ENCODE results near the gene ARVCF.
"Not testable (repeated sequence)": the region's sequence is repeated elsewhere in the genome, so short reads cannot be mapped to it uniquely, and the experiment has no call there.

Gene ARVCF

DNA sequence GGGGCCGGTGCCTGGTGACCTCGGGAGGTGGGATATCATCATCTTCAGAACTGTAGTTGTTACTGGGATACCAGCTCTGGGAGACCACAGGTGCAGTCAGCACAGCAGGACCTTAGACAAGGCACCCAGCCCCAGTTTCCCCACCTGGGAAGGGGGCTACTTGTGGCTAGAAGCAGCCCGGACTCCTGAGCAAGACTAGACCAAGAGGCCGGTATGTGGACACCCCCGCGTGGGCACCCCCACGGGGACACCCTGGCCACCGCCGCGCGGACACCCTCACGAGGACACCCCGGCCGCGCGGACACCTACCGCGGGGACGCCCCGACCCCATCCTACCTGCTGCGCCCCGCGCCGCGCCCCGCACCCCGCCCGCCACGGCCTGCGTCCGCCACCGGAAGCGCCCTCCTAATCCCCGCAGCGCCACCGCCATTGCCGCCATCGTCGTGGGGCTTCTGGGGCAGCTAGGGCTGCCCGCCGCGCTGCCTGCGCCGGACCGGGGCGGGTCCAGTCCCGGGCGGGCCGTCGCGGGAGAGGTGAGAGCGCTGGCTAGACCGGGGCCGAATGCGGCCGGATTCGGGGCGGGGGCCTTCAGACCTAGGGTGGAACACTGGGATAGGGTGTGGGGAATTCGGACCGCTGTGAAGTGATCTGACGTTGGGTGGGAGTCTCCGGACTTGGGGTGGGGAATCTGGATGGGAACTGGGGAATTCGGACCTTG, 75.1 kb downstream of the ARVCF start, which contains the start of the genes COMT and TXNRD2:
Gene COMT, plus strand, starts transcription at position 408 of the 718 bp plus-strand sequence. CDS start 20,755 bp downstream, outside the sequence.
Gene TXNRD2, minus strand, starts transcription at position 454 of the 718 bp plus-strand sequence. Its CDS starts 15 bp downstream, at position 439.
- in situ Hi-C loops (cut with MboI; ENCODE audit: low sequenced_read_pairs) = no loop called here

GRCh38 chr22:19940536-19941364, 75.9 kb downstream of the ARVCF start:
- in situ Hi-C loops (cut with MboI; ENCODE audit: low sequenced_read_pairs) = no loop called here

GRCh38 chr22:19937616-19938473, 78.8 kb downstream of the ARVCF start:
- in situ Hi-C loops (cut with MboI; ENCODE audit: low sequenced_read_pairs) = no loop called here

GRCh38 chr22:19936513-19936912, 80.1 kb downstream of the ARVCF start:
- in situ Hi-C loops (cut with MboI; ENCODE audit: low sequenced_read_pairs) = no loop called here

GRCh38 chr22:19935123-19935718, 81.4 kb downstream of the ARVCF start:
- in situ Hi-C loops (cut with MboI; ENCODE audit: low sequenced_read_pairs) = not testable (repeated sequence)

DNA sequence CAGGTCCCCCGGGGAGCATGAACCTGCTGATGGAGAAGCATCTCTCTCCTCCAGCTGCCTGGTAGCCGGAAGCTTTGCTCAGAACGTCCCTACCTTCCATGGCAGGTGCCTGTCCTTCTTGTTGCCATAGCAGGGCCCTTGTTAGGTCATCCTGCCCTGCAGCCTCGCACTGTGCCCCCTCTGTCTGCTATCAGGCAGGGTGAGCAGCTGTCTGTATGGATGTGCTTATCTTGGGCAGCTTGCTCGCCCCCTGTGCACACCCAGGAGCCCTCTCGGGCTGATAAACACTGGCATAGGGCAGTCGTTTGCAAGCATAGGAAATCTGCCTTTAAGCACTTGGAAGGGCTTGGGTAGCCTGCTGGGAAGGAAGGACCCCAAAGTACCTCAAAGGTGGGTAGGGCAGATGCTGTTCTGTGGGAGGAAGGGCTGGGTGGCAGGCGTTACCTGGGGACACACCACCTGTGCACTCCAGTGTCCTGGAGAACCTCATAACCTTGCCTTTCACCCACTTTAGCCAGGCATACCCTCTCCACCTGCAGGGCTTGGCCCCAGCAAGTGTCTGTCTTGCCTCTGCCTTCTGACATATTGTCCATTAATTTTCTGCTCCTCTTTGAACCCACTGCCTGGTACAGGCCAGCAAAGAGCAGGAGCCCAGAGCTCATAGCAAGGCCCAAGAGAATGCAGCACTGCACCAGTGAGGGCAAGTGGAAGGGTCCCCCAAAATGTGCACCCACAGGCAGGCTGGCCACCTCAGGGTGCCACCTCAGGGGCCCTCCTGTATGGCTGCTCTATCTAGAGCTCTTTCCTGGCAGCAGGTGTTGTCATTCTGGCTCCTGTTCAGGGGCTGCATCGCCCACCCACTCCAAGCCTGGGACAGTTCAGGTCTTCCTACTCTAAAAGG, 83.0 kb downstream of the ARVCF start:
- in situ Hi-C loops (cut with MboI; ENCODE audit: low sequenced_read_pairs) = no loop called here

DNA sequence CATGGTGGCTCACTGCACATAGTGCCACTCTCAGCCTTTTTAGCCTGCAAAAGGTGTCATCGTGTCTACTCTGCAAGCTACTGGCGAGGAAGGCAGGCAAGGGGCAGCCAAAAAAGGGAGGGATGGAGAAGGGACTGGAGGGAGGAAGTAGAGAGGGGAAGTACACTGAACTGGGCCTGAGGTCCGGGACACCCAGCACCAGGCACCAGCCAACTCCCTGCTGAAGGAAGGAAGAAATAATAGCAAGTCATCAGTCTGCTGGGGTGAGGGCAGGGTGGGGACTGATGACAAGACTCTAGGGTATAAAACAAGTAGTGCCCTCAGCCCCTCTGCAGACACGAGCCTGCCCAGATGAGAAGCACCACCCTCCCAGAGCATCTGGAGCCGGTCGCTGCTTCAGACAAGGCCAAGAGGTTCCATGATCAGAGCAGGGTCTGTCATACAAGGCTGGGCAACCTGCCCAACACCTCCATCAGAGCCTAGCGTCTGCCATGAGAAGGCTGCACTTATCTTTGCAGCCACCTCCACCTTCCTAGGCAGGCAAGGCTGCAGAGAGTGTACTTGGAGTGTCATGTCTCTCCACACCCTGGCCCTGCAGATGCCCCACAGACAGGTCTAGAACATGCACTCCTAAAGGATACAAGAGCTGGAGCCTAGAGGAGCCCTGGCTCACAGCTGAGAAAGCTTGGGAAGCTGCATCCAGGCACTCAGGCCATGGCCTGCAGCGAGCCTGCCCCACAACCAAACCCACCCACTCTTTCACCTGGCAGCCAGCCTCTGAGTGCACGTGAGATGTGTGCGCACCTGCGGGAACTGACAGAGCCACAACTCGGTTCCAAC, 84.0 kb downstream of the ARVCF start:
- in situ Hi-C loops (cut with MboI; ENCODE audit: low sequenced_read_pairs) = no loop called here

DNA sequence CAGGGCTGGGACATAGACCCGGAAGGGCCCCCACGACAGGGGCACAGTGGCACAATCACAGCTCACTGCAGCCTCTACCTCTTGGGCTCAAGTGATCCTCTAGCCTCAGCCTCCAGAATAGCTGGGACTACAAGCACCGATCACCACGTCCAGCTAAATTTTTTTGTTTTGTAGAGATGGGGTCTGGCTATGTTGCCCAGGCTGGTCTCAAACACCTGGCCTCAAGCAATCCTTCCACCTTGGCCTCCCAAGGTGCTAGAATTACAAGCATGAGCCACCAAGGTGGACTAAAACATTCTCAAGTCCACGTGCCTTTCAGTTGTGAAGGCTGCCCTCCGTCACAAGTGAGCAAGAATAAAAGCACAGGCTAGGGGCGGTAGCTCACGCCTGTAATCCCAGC, 85.1 kb downstream of the ARVCF start:
- in situ Hi-C loops (cut with MboI; ENCODE audit: low sequenced_read_pairs) = no loop called here

DNA sequence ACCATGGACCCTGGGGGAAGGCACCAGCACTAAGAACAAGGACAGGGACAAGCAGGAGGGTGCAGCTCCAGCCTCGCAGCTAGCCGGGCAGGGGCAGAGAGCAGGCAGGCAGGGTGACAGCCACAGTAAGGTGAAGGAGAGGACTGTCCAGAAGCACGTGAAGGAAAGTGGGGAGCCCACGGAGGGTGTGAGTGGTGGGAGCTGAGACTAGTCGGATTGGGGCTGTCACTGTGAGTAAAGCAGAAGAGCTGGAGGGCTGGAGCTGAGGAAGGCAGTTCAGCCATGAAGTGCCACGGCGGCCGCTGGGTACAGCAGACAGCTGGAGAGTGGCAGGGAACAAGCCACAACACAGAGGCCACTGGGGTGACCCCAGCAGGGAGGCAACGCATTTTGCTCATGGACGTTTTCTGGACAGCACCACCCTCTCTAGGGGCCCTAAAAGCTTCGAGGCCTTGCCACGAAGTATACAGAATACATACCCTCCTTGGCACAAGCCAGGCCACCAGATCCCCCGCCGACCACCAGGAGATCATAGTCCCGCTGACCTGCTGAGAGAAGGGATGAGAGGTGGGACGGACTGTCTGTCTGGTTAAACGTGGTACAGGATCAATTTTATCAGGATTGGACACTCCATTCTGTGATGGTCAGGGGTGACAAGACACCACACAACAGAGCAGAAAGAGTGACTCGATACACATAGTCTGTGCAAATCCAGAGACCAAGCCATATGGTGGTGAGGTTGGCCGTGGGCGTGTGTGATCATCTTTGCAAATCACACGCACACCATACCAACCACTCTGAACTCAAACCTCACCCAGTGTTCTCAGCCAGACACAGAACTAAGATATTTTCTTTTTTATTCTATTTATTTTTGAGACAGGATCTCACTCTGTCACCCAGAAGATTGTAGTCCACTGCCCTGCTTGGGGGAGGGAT, 85.8 kb downstream of the ARVCF start:
- in situ Hi-C loops (cut with MboI; ENCODE audit: low sequenced_read_pairs) = no loop called here

- in situ Hi-C loops (cut with MboI; ENCODE audit: low sequenced_read_pairs) = no loop called here
Measured at GRCh38 chr22:19929586-19930550, 86.8 kb downstream of the ARVCF start.

- in situ Hi-C loops (cut with MboI; ENCODE audit: low sequenced_read_pairs) = no loop called here
Measured at GRCh38 chr22:19928207-19928606, 88.4 kb downstream of the ARVCF start.

DNA sequence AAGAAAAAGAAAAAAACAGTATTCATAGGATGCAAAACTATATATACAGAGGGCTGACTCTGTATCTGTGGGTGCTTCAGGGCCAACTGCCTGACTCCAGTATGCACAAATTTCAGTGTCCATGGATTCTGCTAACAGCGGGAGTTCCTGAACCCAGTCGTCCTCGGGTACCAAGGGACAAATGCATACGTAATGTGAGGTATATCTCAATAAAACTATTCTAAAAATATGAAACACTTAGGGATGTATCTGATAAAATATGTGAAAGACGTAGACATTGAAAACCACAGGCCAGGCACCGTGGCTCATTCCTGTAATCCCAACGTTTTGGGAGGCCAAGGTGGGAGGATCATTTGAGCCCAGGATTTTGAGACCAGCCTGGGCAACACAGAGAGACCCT, 88.9 kb downstream of the ARVCF start:
- in situ Hi-C loops (cut with MboI; ENCODE audit: low sequenced_read_pairs) = no loop called here

- in situ Hi-C loops (cut with MboI; ENCODE audit: low sequenced_read_pairs) = not testable (repeated sequence)
Measured at GRCh38 chr22:19926028-19926427, 90.6 kb downstream of the ARVCF start.

DNA sequence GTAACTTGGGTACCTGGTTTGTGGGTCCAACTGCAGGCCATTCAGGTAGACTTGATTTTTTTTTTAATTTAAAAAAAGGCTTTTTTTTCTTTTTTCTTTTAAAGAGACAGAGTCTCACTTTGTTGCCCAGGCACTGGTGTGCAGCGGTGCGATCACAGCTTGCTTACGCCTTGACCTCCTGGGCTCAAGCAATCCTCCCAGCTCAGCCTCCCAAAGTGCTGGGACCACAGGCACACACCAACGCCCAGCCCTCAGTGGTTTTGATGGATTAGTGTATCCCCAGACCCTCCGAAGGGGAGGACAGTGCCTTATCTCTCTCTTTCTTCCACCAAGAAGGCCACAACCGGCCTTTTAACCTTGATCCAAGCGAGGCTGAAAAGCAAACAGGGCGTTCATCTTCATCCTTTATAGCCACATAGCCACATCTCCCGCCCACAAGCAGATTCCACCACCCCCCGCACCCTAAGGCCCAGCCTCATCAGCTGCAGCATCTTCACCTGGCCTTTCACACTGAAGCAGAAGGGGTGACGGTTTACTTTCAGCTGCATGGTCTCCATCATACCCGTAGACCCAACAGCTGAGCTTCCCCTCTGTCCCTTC, 92.6 kb downstream of the ARVCF start:
- in situ Hi-C loops (cut with MboI; ENCODE audit: low sequenced_read_pairs) = no loop called here

GRCh38 chr22:19921544-19922081, 95.0 kb downstream of the ARVCF start:
- in situ Hi-C loops (cut with MboI; ENCODE audit: low sequenced_read_pairs) = no loop called here
